Measurements from ENCODE around the gene COL19A1.

COL19A1 gene

GRCh38 chr6:70171236-70171635 is 304.9 kb downstream of the COL19A1 start:
- DNase-seq (ENCODE audit: low spot score), result no peak

GRCh38 chr6:70172252-70172651 is 305.9 kb downstream of the COL19A1 start:
- no peak for DNase-seq (ENCODE audit: low spot score)

GRCh38 chr6:70175770-70176169 is 309.4 kb downstream of the COL19A1 start:
- DNase-seq (ENCODE audit: low spot score), result no peak

- no peak for DNase-seq (ENCODE audit: low spot score)
These were observed 310.6 kb downstream of the COL19A1 start for GRCh38 chr6:70176842-70177550.

GRCh38 chr6:70180183-70180900 is 314.0 kb downstream of the COL19A1 start:
- DNase-seq (ENCODE audit: low spot score), result no peak

- DNase-seq (ENCODE audit: low spot score), result no peak
These were observed 314.7 kb downstream of the COL19A1 start for GRCh38 chr6:70180901-70181599.

GRCh38 chr6:70183538-70183937 is 317.2 kb downstream of the COL19A1 start:
- DNase-seq (ENCODE audit: low spot score), result no peak

GRCh38 chr6:70184723-70185122 is 318.4 kb downstream of the COL19A1 start:
- DNase-seq (ENCODE audit: low spot score), result no peak

- no peak for DNase-seq (ENCODE audit: low spot score)
These were observed 320.1 kb downstream of the COL19A1 start for GRCh38 chr6:70186461-70186860.

- DNase-seq (ENCODE audit: low spot score), result no peak
These were observed 321.8 kb downstream of the COL19A1 start for GRCh38 chr6:70188202-70188601.

GRCh38 chr6:70194421-70194820 is 328.1 kb downstream of the COL19A1 start:
- DNase-seq (ENCODE audit: low spot score), result no peak

GRCh38 chr6:70196531-70196930 is 330.2 kb downstream of the COL19A1 start:
- no peak for DNase-seq (ENCODE audit: low spot score)

- DNase-seq (ENCODE audit: low spot score), result no peak
These were observed 332.4 kb downstream of the COL19A1 start for GRCh38 chr6:70198785-70199184.

- no peak for DNase-seq (ENCODE audit: low spot score)
These were observed 342.0 kb downstream of the COL19A1 start for GRCh38 chr6:70208235-70208790.

GRCh38 chr6:70210462-70210861 is 344.1 kb downstream of the COL19A1 start:
- DNase-seq (ENCODE audit: low spot score), result no peak

- no peak for DNase-seq (ENCODE audit: low spot score)
These were observed 349.2 kb downstream of the COL19A1 start for GRCh38 chr6:70215460-70216108.

- DNase-seq (ENCODE audit: low spot score), result no peak
These were observed 350.4 kb downstream of the COL19A1 start for GRCh38 chr6:70216767-70217166.

GRCh38 chr6:70219943-70220613 is 353.7 kb downstream of the COL19A1 start:
- no peak for DNase-seq (ENCODE audit: low spot score)

- DNase-seq (ENCODE audit: low spot score), result no peak
These were observed 354.8 kb downstream of the COL19A1 start for GRCh38 chr6:70221025-70221714.

GRCh38 chr6:70221715-70222438 is 355.5 kb downstream of the COL19A1 start:
- no peak for DNase-seq (ENCODE audit: low spot score)

GRCh38 chr6:70222439-70222749 is 356.0 kb downstream of the COL19A1 start:
- no peak for DNase-seq (ENCODE audit: low spot score)
